Glomerular endothelial cell (primary cell): ENCODE results near the gene KRT14. TPM values are rescaled to one million over a fixed set of nuclear protein-coding genes. Genes with fewer than 3 reads are reported as not detected.
"Not testable (repeated sequence)": the region's sequence is repeated elsewhere in the genome, so short reads cannot be mapped to it uniquely, and the experiment has no call there.

ENCODE experiments used
- DNase-seq: peaks from one replicate; pipeline ENCODE4 v3.0.0-alpha.2; 2011; ENCODE audit warnings: low read depth, low spot score; ENCODE audit errors: extremely low read depth
- total RNA-seq: library from RNA; depleted of rRNA; stranded (reverse); fragments of >200 nt; gene quantifications from 2 replicates; pipeline ENCODE4 v1.2.3, GENCODE V29; 2015

KRT14 gene
- not detected in 2 replicates for total RNA-seq

GRCh38 chr17:41586863-41587495 lies at the start of gene KRT14:
Gene KRT14 (minus strand): TSS chr17:41586895. CDS start chr17:41586834, 61 bp downstream.
- no peak for DNase-seq

GRCh38 chr17:41635121-41636097 lies 48.7 kb upstream of the KRT14 start:
- no peak for DNase-seq

- no peak for DNase-seq
Measured at GRCh38 chr17:41634639-41635038, 47.9 kb upstream of the KRT14 start.

GRCh38 chr17:41633556-41634199 lies 47.0 kb upstream of the KRT14 start:
- DNase-seq = no peak

GRCh38 chr17:41632482-41633105 lies 45.9 kb upstream of the KRT14 start:
- no peak for DNase-seq

GRCh38 chr17:41631898-41632285 lies 45.2 kb upstream of the KRT14 start:
- DNase-seq = no peak

GRCh38 chr17:41631025-41631897 lies 44.6 kb upstream of the KRT14 start:
- DNase-seq = no peak

GRCh38 chr17:41629826-41630670 lies 43.4 kb upstream of the KRT14 start:
- no peak for DNase-seq

- DNase-seq = no peak
Measured at GRCh38 chr17:41629316-41629715, 42.6 kb upstream of the KRT14 start.

- DNase-seq = not testable (repeated sequence)
Measured at GRCh38 chr17:41628621-41629255, 42.0 kb upstream of the KRT14 start.

- not testable (repeated sequence) for DNase-seq
Measured at GRCh38 chr17:41628073-41628370, 41.3 kb upstream of the KRT14 start.

- no peak for DNase-seq
Measured at GRCh38 chr17:41627316-41628072, 40.8 kb upstream of the KRT14 start.

- not testable (repeated sequence) for DNase-seq
Measured at GRCh38 chr17:41626914-41627295, 40.2 kb upstream of the KRT14 start.

GRCh38 chr17:41626028-41626913 lies 39.6 kb upstream of the KRT14 start:
- not testable (repeated sequence) for DNase-seq

GRCh38 chr17:41625602-41626001 lies 38.9 kb upstream of the KRT14 start:
- no peak for DNase-seq

GRCh38 chr17:41624208-41625101 lies 37.8 kb upstream of the KRT14 start, which contains the start of gene KRT17:
Gene KRT17 (minus strand): TSS chr17:41624575. CDS start chr17:41624509, 66 bp downstream.
- no peak for DNase-seq
